Measurements from ENCODE around the gene RCVRN. TPM values are rescaled to one million over a fixed set of nuclear protein-coding genes. Genes with fewer than 3 reads are reported as not detected.

Gene RCVRN
- total RNA-seq, 1 experiment from 2014 or later = not detected

- no peak for DNase-seq (ENCODE audit: extremely low read depth, low read depth)
These were observed 45.3 kb downstream of the RCVRN start for GRCh38 chr17:9859781-9860180.

GRCh38 chr17:9855036-9855435 is 50.0 kb downstream of the RCVRN start:
- no peak for DNase-seq (ENCODE audit: extremely low read depth, low read depth)

GRCh38 chr17:9854255-9854654 is 50.8 kb downstream of the RCVRN start:
- DNase-seq (ENCODE audit: extremely low read depth, low read depth) = no peak

GRCh38 chr17:9850151-9850550 is 54.9 kb downstream of the RCVRN start:
- no peak for DNase-seq (ENCODE audit: extremely low read depth, low read depth)

Other genes starting within 250 kb of the RCVRN start
- gene DHRS7C, start 113.7 kb downstream of the RCVRN start, total RNA-seq (2014; rRNA removed; shearing (Covaris generic)) = not detected in 2 replicates
- 7.3 and 10.3 TPM in 2 replicates for gene GSG1L2, start 83.2 kb downstream of the RCVRN start, total RNA-seq (2014; rRNA removed; shearing (Covaris generic))
- gene GLP2R, start 79.3 kb downstream of the RCVRN start, total RNA-seq (2014; rRNA removed; shearing (Covaris generic)) = 86.7 and 106 TPM in 2 replicates